PC-9 (cell line): ENCODE measurements around the gene GGNBP2. TPM values are rescaled to one million over a fixed set of nuclear protein-coding genes. Genes with fewer than 3 reads are reported as not detected.

Experiments used
- BruUV-seq: library from RNA; stranded (reverse); fragments of 400-500 nt; replicated peaks from 2 replicates; lab custom pipeline; 2021; lab: Mats Ljungman, UMichigan
- CTCF ChIA-PET: fragments of 300-600 bp; sonication (Branson Sonifier 250); formaldehyde crosslinking; loops from one replicate; lab custom pipeline; 2022; ENCODE audit warnings: antibody characterized with exemption; lab: Charles Lee
- POLR2A ChIA-PET: fragments of 300-600 bp; sonication (Branson Sonifier 250); formaldehyde crosslinking; loops from one replicate; lab custom pipeline; 2022; ENCODE audit warnings: antibody characterized with exemption; ENCODE audit not compliant: unreplicated experiment; lab: Charles Lee
- DNase-seq, 2 experiments: peaks; one replicate each; pipeline versions ENCODE4 v3.0.0 to v3.0.0-alpha.2; 2015 to 2022; ENCODE audit warnings: mixed read lengths in 1 of 2
- H2AFZ ChIP-seq: fragments of 200-600 bp; sonication (generic); 2 replicates; pipeline ENCODE4 v1.8.1; 2017; ENCODE audit warnings: antibody characterized with exemption
- H3F3A ChIP-seq: fragments of 200-600 bp; sonication (generic); 2 replicates; pipeline ENCODE4 v1.8.1; 2017; ENCODE audit warnings: antibody characterized with exemption, mild to moderate bottlenecking, low read depth; ENCODE audit not compliant: insufficient read depth
- H3K27ac ChIP-seq: fragments of 200-600 bp; sonication (generic); 2 replicates; pipeline ENCODE4 v1.6.1; 2016; ENCODE audit warnings: mixed run types
- H3K27me3 ChIP-seq: fragments of 200-600 bp; sonication (generic); 2 replicates; pipeline ENCODE4 v1.6.1; 2016; ENCODE audit warnings: low read depth, mixed run types; ENCODE audit not compliant: insufficient read depth
- H3K36me3 ChIP-seq: fragments of 200-600 bp; sonication (generic); 2 replicates; pipeline ENCODE4 v1.6.1; 2016; ENCODE audit warnings: low read depth, mixed run types
- H3K4me1 ChIP-seq: fragments of 200-600 bp; sonication (generic); replicated peaks from 2 replicates; pipeline ENCODE4 v1.6.1; 2016; ENCODE audit warnings: mixed run types; ENCODE audit not compliant: insufficient read depth
- H3K4me2 ChIP-seq: fragments of 200-600 bp; sonication (generic); 2 replicates; pipeline ENCODE4 v1.6.1; 2017; ENCODE audit warnings: mixed run types
- H3K4me3 ChIP-seq: fragments of 200-600 bp; sonication (generic); 2 replicates; pipeline ENCODE4 v1.6.1; 2016; ENCODE audit warnings: mixed run types
- H3K79me2 ChIP-seq: fragments of 200-600 bp; sonication (generic); 2 replicates; pipeline ENCODE4 v1.6.1; 2017; ENCODE audit warnings: low read depth, mixed run types
- H3K9me2 ChIP-seq: fragments of 200-600 bp; sonication (generic); 2 replicates; pipeline ENCODE4 v1.8.1; 2017; ENCODE audit warnings: mild to moderate bottlenecking; ENCODE audit not compliant: insufficient read depth
- H3K9me3 ChIP-seq: fragments of 200-600 bp; sonication (generic); 2 replicates; pipeline ENCODE4 v1.8.1; 2016; ENCODE audit warnings: low read depth; ENCODE audit not compliant: insufficient read depth
- H4K20me1 ChIP-seq: fragments of 200-600 bp; sonication (generic); 2 replicates; pipeline ENCODE4 v1.8.1; 2017; ENCODE audit not compliant: insufficient read depth
- CTCF ChIP-seq: fragments of 200-600 bp; sonication (generic); conservative IDR thresholded peaks from 2 replicates; pipeline ENCODE4 v1.6.1; 2017; ENCODE audit warnings: mixed run types, antibody characterized with exemption, mild to moderate bottlenecking, moderate library complexity
- EZH2 ChIP-seq: fragments of 200-600 bp; sonication (generic); IDR thresholded peaks from 2 replicates; pipeline ENCODE4 v1.8.0; 2017; ENCODE audit warnings: antibody characterized with exemption, low read depth
- intact Hi-C: fragments of 100-400 bp; cut with micrococcal nuclease; formaldehyde crosslinking; loops from one replicate; pipeline ENCODE4 v1.10.0; 2022; ENCODE audit not compliant: unreplicated experiment
- total RNA-seq: library from RNA; stranded (reverse); gene quantifications from 2 replicates; pipeline ENCODE4 v1.2.3, GENCODE V29; 2021

Gene GGNBP2
- total RNA-seq, 1 experiment from 2014 or later, result 51.4 TPM

- DNase-seq, result no peak
- H3K9me2 ChIP-seq, result no peaks in the 10 kb centered on the region
- H3K4me1 ChIP-seq, result no peaks in the 10 kb centered on the region
- H4K20me1 ChIP-seq, result no peaks in the 10 kb centered on the region
- H3K4me2 ChIP-seq, result no peak overlapping the region
- no peak overlapping the region for H3K27ac ChIP-seq
- H3K36me3 ChIP-seq, result peaks cover 31% of the 10 kb centered on the region
- intact Hi-C loops, result no loop called here
- no peak overlapping the region for H2AFZ ChIP-seq
- H3K27me3 ChIP-seq, result no peaks in the 10 kb centered on the region
- no peak overlapping the region for H3K4me3 ChIP-seq
- BruUV-seq, result no TSS peak
- 0 out of 2 replicates have a peak, but pooled peaks cover 8% of the 10 kb centered on the region for H3F3A ChIP-seq
- no peak for TF ChIP-seq CTCF
- no peak for TF ChIP-seq EZH2
- CTCF ChIA-PET, result no interaction called here
- H3K9me3 ChIP-seq, result no peaks in the 10 kb centered on the region
- H3K79me2 ChIP-seq, result no peaks in the 10 kb centered on the region
- POLR2A ChIA-PET, result no interaction called here
Measured at GRCh38 chr17:36523113-36523512, 21.6 kb upstream of the GGNBP2 start.

DNA sequence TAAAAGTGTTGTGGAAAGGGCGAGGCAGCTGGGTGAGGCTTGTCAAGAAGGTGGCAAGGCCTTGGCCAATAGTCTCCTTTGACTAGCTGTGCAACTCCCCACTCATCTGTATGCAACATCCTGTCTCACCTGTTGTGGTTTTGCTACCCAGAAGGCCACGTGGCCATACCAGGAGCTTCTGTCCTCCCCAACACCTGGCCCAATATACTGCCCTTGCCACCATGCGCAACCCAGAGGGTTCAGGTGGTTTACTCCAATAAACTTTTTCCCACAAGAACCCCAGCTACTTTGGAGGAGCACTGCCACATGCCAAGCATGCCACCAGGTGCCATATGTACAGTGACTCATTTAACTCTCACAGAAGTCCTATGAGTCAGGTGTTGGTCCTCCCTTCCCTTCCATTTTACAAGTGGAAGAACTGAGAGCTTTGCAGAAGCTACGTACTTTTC lies 20.3 kb upstream of the GGNBP2 start:
- BruUV-seq, result no TSS peak
- POLR2A ChIA-PET, result interaction anchor here (0.6 to 0.7 kb wide), 2 partner anchors 30 to 70 kb away, joined by 6 to 17 read pairs; no protein-coding TSS in a partner anchor
- H3K4me1 ChIP-seq, result no peaks in the 10 kb centered on the region
- TF ChIP-seq EZH2, result no peak
- TF ChIP-seq CTCF, result no peak
- H3K4me3 ChIP-seq, result no peak overlapping the region
- peaks cover 10% of the 10 kb centered on the region; the same call in 1 of the 2 replicates for H3F3A ChIP-seq
- CTCF ChIA-PET, result no interaction called here
- H2AFZ ChIP-seq, result no peak overlapping the region
- H3K79me2 ChIP-seq, result no peaks in the 10 kb centered on the region
- DNase-seq, result peak; percentile 9 to 42
- intact Hi-C loops, result no loop called here
- no peaks in the 10 kb centered on the region for H3K9me2 ChIP-seq
- peaks cover 23% of the 10 kb centered on the region for H3K36me3 ChIP-seq
- H3K27me3 ChIP-seq, result no peaks in the 10 kb centered on the region
- no peak overlapping the region for H3K27ac ChIP-seq
- H3K4me2 ChIP-seq, result no peak overlapping the region
- H4K20me1 ChIP-seq, result no peaks in the 10 kb centered on the region
- no peaks in the 10 kb centered on the region for H3K9me3 ChIP-seq

DNA sequence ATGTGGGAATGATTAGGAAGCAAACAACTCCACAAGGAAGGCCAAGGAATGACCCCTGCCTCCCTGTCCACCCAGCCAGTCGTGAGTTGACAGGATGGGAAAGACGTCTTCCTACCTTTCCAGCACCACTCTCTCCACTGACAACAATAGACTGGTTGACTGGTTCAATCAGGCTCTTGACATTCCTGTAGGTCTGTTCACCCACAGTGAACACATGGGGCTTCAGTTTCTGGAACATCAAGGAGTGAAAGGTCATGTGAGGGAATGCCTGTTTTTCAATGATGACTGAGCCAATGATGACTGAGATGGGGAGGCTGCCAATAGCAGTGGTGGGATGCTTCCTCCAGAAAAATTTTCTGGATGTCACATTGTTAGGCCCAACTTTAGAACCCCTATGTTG lies 19.6 kb upstream of the GGNBP2 start:
- Histone ChIP-seq H3K4me1 (no peaks in the 10 kb centered on the region), H2AFZ (no peak overlapping the region), H3K9me2 (no peaks in the 10 kb centered on the region), H3K4me2 (no peak overlapping the region), H3F3A (peaks cover 15% of the 10 kb centered on the region; the same call in 1 of the 2 replicates), H3K9me3 (no peaks in the 10 kb centered on the region), H3K36me3 (peaks cover 20% of the 10 kb centered on the region), H4K20me1 (no peaks in the 10 kb centered on the region), H3K27me3 (no peaks in the 10 kb centered on the region), H3K27ac (no peak overlapping the region), H3K4me3 (no peak overlapping the region), H3K79me2 (no peaks in the 10 kb centered on the region)
- no peak for TF ChIP-seq EZH2
- TF ChIP-seq CTCF, result no peak
- ChIA-PET POLR2A (no interaction called here), CTCF (no interaction called here)
- intact Hi-C loops, result no loop called here
- DNase-seq, result no peak
- BruUV-seq, result no TSS peak
